PC-3 (cell line): ENCODE measurements around the gene FKBP11. TPM values are rescaled to one million over a fixed set of nuclear protein-coding genes. Genes with fewer than 3 reads are reported as not detected.
A peak's percentile ranks its signal among the peaks of the same experiment; 100 is the strongest.

Experiments used
- ATAC-seq: fragments of 200-7000 bp; cut with Tn5 transposase; 2 replicates; pipeline ENCODE4 v1.9.1; 2020; ENCODE audit warnings: mild to moderate bottlenecking, moderate library complexity
- BruUV-seq: library from RNA; stranded (reverse); fragments of 400-500 nt; replicated peaks from 2 replicates; lab custom pipeline; 2021; lab: Mats Ljungman, UMichigan
- CTCF ChIA-PET: fragments of 300-600 bp; sonication (Branson Sonifier 250); formaldehyde crosslinking; loops from one replicate; lab custom pipeline; 2022; ENCODE audit warnings: antibody characterized with exemption; lab: Charles Lee
- POLR2A ChIA-PET: fragments of 300-600 bp; sonication (Branson Sonifier 250); formaldehyde crosslinking; loops from one replicate; lab custom pipeline; 2022; ENCODE audit warnings: antibody characterized with exemption; ENCODE audit not compliant: unreplicated experiment; lab: Charles Lee
- DNase-seq: peaks from one replicate; pipeline ENCODE4 v3.0.0-alpha.2; 2015
- H2AFZ ChIP-seq: fragments of 300-600 bp; sonication (generic); 2 replicates; pipeline ENCODE4 v1.6.0; 2016; ENCODE audit warnings: antibody characterized with exemption, low read length
- H3F3A ChIP-seq: fragments of 300-600 bp; sonication (generic); one replicate; pipeline ENCODE4 v1.6.0; 2017; ENCODE audit warnings: antibody characterized with exemption, low read length, control low read depth, mild to moderate bottlenecking; ENCODE audit not compliant: unreplicated experiment
- H3K27ac ChIP-seq: fragments of 300-600 bp; sonication (generic); 2 replicates; pipeline ENCODE4 v1.5.1; 2016; ENCODE audit warnings: mild to moderate bottlenecking, low read length
- H3K27me3 ChIP-seq: fragments of 300-600 bp; sonication (generic); 2 replicates; pipeline ENCODE4 v1.6.1; 2016; ENCODE audit warnings: low read length, mixed read lengths
- H3K36me3 ChIP-seq: fragments of 300-600 bp; sonication (generic); 2 replicates; pipeline ENCODE4 v1.6.1; 2016; ENCODE audit warnings: low read depth, mixed run types, low read length, mixed read lengths
- H3K4me1 ChIP-seq: fragments of 300-600 bp; sonication (generic); 2 replicates; pipeline ENCODE4 v1.5.1; 2016; ENCODE audit warnings: low read length; ENCODE audit not compliant: insufficient read depth
- H3K4me2 ChIP-seq: fragments of 300-600 bp; sonication (generic); 2 replicates; pipeline ENCODE4 v1.6.0; 2016; ENCODE audit warnings: low read length
- H3K4me3 ChIP-seq: fragments of 300-600 bp; sonication (generic); 2 replicates; pipeline ENCODE4 v1.5.1; 2016; ENCODE audit warnings: mild to moderate bottlenecking, low read length, mixed read lengths
- H3K79me2 ChIP-seq: fragments of 300-600 bp; sonication (generic); 2 replicates; pipeline ENCODE4 v1.6.1; 2017; ENCODE audit warnings: low read length, mixed read lengths
- H3K9ac ChIP-seq: fragments of 300-600 bp; sonication (generic); 2 replicates; pipeline ENCODE4 v1.6.0; 2016; ENCODE audit warnings: mild to moderate bottlenecking, low read length
- H3K9me2 ChIP-seq: fragments of 300-600 bp; sonication (generic); replicated peaks from 2 replicates; pipeline ENCODE4 v1.6.1; 2016; ENCODE audit warnings: mixed run types, low read length, mixed read lengths
- H3K9me3 ChIP-seq: fragments of 300-600 bp; sonication (generic); 2 replicates; pipeline ENCODE4 v1.6.1; 2016; ENCODE audit warnings: low read length, mixed read lengths
- H4K20me1 ChIP-seq: fragments of 300-600 bp; sonication (generic); 2 replicates; pipeline ENCODE4 v1.6.1; 2016; ENCODE audit warnings: low read length, mixed read lengths
- EZH2 ChIP-seq: fragments of 300-600 bp; sonication (generic); IDR thresholded peaks from one replicate; pipeline ENCODE4 v1.6.1; 2017; ENCODE audit warnings: antibody characterized with exemption, mild to moderate bottlenecking, low read length; ENCODE audit not compliant: unreplicated experiment
- EZH2phosphoT487 ChIP-seq: fragments of 300-600 bp; sonication (generic); IDR thresholded peaks from 2 replicates; pipeline ENCODE4 v1.6.1; 2018; ENCODE audit warnings: mild to moderate bottlenecking, antibody characterized with exemption, low read length, borderline replicate concordance
- intact Hi-C: fragments of 100-400 bp; cut with micrococcal nuclease; formaldehyde crosslinking; loops from 2 replicates; pipeline ENCODE4 v1.9.0; 2023
- total RNA-seq: library from RNA; depleted of rRNA; stranded (reverse); fragments of >200 nt; gene quantifications from 2 replicates; pipeline ENCODE4 v1.2.3, GENCODE V29; 2014
- TF ChIP-seq, protein P1 (sequence below): fragments of 300-600 bp; sonication (generic); conservative IDR thresholded peaks from 2 replicates; pipeline ENCODE4 v1.5.1; 2017; ENCODE audit warnings: antibody characterized with exemption, low read depth, mild to moderate bottlenecking, low read length

Gene FKBP11
- total RNA-seq, 1 experiment from 2014 or later: 9.7 TPM

- Histone ChIP-seq H3K27me3 (peaks cover 8% of the 10 kb centered on the region), H3K27ac (no peak overlapping the region), H3K4me2 (peak overlapping the region; percentile 80), H3K4me3 (peak overlapping the region; percentile 58), H2AFZ (peak overlapping the region; percentile 74), H3K4me1 (peaks cover 8% of the 10 kb centered on the region; the same call in 1 of the 2 replicates), H3K79me2 (no peaks in the 10 kb centered on the region), H3K9ac (no peak overlapping the region), H4K20me1 (no peaks in the 10 kb centered on the region), H3K9me3 (no peaks in the 10 kb centered on the region), H3F3A (no peaks in the 10 kb centered on the region), H3K36me3 (no peaks in the 10 kb centered on the region), H3K9me2 (no peaks in the 10 kb centered on the region)
- no TSS peak for BruUV-seq
- DNase-seq (peak; percentile 82), ATAC-seq (peak; percentile 100)
- POLR2A ChIA-PET: interaction anchor here (0.6 kb wide), 1 partner anchor 39 kb away, joined by 11 read pairs; the partner anchor contains the start of gene DDX23
- CTCF ChIA-PET: interaction anchor here (0.5 to 3.6 kb wide), 3 partner anchors 9 to 113 kb away, joined by 4 to 80 read pairs (median 8); partner anchors contain the start of gene DDX23
- intact Hi-C loops: loop anchor here (1.0 kb wide), 1 partner anchor 38 kb away; no protein-coding TSS in a partner anchor
- TF ChIP-seq EZH2: no peak
- TF ChIP-seq, protein P1, sequence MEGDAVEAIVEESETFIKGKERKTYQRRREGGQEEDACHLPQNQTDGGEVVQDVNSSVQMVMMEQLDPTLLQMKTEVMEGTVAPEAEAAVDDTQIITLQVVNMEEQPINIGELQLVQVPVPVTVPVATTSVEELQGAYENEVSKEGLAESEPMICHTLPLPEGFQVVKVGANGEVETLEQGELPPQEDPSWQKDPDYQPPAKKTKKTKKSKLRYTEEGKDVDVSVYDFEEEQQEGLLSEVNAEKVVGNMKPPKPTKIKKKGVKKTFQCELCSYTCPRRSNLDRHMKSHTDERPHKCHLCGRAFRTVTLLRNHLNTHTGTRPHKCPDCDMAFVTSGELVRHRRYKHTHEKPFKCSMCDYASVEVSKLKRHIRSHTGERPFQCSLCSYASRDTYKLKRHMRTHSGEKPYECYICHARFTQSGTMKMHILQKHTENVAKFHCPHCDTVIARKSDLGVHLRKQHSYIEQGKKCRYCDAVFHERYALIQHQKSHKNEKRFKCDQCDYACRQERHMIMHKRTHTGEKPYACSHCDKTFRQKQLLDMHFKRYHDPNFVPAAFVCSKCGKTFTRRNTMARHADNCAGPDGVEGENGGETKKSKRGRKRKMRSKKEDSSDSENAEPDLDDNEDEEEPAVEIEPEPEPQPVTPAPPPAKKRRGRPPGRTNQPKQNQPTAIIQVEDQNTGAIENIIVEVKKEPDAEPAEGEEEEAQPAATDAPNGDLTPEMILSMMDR: peak; percentile 95
- TF ChIP-seq EZH2phosphoT487: no peak
These were observed 34.5 kb downstream of the FKBP11 start for GRCh38 chr12:48890657-48891418.

DNA sequence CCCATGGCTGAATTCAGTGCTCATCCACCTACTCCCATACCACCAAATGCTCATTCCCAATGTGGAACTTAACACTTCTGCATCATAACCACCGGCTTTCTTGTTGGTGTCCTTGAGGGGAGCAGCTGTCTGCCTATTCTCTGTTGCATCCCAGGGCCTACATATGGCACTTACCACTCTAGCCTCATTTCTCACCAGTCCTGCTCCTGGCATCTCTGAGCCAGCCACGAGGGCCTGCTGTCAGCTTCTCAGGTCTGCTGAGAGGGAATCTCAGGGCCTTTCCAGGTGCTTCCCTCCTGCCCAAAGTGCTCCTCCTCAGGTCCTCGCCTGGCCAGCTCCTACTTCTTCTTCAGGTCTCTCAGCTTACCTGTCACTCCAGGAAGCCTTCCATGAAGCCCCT lies 35.6 kb downstream of the FKBP11 start:
- H3K9ac ChIP-seq: no peak overlapping the region
- no peaks in the 10 kb centered on the region for H3K36me3 ChIP-seq
- no peaks in the 10 kb centered on the region for H3F3A ChIP-seq
- no peak overlapping the region for H3K27ac ChIP-seq
- H3K4me3 ChIP-seq: no peak overlapping the region
- H3K4me2 ChIP-seq: no peak overlapping the region
- ChIA-PET POLR2A (no interaction called here), CTCF (interaction anchor here (3.6 kb wide), 1 partner anchor 37 kb away, joined by 80 read pairs; the partner anchor contains the start of gene DDX23)
- H3K9me3 ChIP-seq: no peaks in the 10 kb centered on the region
- peaks cover 8% of the 10 kb centered on the region; the same call in 1 of the 2 replicates for H3K4me1 ChIP-seq
- no peak overlapping the region for H2AFZ ChIP-seq
- intact Hi-C loops: loop anchor here (1.0 kb wide), 1 partner anchor 36 kb away; no protein-coding TSS in a partner anchor
- H3K79me2 ChIP-seq: no peaks in the 10 kb centered on the region
- TF ChIP-seq, protein P1: no peak
- TF ChIP-seq EZH2phosphoT487: no peak
- no peak for TF ChIP-seq EZH2
- H4K20me1 ChIP-seq: no peaks in the 10 kb centered on the region
- BruUV-seq: no TSS peak
- no peaks in the 10 kb centered on the region for H3K9me2 ChIP-seq
- H3K27me3 ChIP-seq: peaks cover 8% of the 10 kb centered on the region
- no peak for ATAC-seq
- no peak for DNase-seq
